ENCODE results near the gene E2F7. TPM values are rescaled to one million over a fixed set of nuclear protein-coding genes. Genes with fewer than 3 reads are reported as not detected.

The E2F7 gene
- total and polyA plus RNA-seq, 2 of the 8 experiments (the other 6 are each of a cell fraction or from before 2014, with no cell fraction given) = 8.8 to 18.5 TPM

- H3K36me3 ChIP-seq (ENCODE audit: control insufficient read depth in 2 of 4, insufficient read depth in 4 of 4, low read length in 3 of 4) = no peaks in the 10 kb centered on the region
- no peak overlapping the region for H2AFZ ChIP-seq (ENCODE audit: low read length)
- no peak overlapping the region for H3K4me2 ChIP-seq (ENCODE audit: insufficient read depth in 1 of 2, low read depth in 2 of 2, low read length in 2 of 2)
- no peak overlapping the region for H3K56ac ChIP-seq (replicated peaks; ENCODE audit: insufficient read length, low read depth, low read length)
- no peak overlapping the region for H3K4me3 ChIP-seq (ENCODE audit: extremely low read depth in 1 of 4, insufficient read depth in 2 of 4, low read depth in 3 of 4, low read length in 4 of 4)
- no peaks in the 10 kb centered on the region for H3K4me1 ChIP-seq (replicated peaks in 1 of 4; ENCODE audit: control insufficient read depth in 3 of 4, insufficient read depth in 4 of 4, low read length in 3 of 4)
- H3K9me3 ChIP-seq (ENCODE audit: insufficient read depth in 2 of 2, low read depth in 1 of 2, low read length in 1 of 2) = no peaks in the 10 kb centered on the region
- no peak for DNase-seq (ENCODE audit: low read depth in 1 of 2, low spot score in 2 of 2)
- H4K20me1 ChIP-seq (replicated peaks in 1 of 2; ENCODE audit: control insufficient read depth in 1 of 2, insufficient read depth in 2 of 2, low read length in 2 of 2) = no peaks in the 10 kb centered on the region
- ChIA-PET CTCF (ENCODE audit: partially characterized antibody) (interaction anchor here (3.2 to 5.6 kb wide), 2 partner anchors 12 to 16 kb away, joined by 8 to 47 read pairs; no protein-coding TSS in a partner anchor), POLR2A (ENCODE audit: partially characterized antibody) (no interaction called here)
- H2BK12ac ChIP-seq (ENCODE audit: low read depth, low read length) = no peak overlapping the region
- no peak overlapping the region for H3K9ac ChIP-seq (replicated peaks in 1 of 4; ENCODE audit: extremely low read depth in 1 of 4, low read depth in 3 of 4, low read length in 3 of 4)
- no peak overlapping the region for H3K14ac ChIP-seq (ENCODE audit: insufficient read length)
- H4K5ac ChIP-seq (ENCODE audit: insufficient read length, low read depth, low read length) = no peak overlapping the region
- H4K91ac ChIP-seq (replicated peaks; ENCODE audit: insufficient read length, low read length) = no peak overlapping the region
- no peak overlapping the region for H3K18ac ChIP-seq (ENCODE audit: extremely low read depth, low read length)
- H2AK5ac ChIP-seq (ENCODE audit: low read depth, low read length) = no peak overlapping the region
- no peak overlapping the region for H3K27ac ChIP-seq (ENCODE audit: low read depth, low read length)
- H3K79me2 ChIP-seq (ENCODE audit: control insufficient read depth in 1 of 2, insufficient read depth in 2 of 2, low read length in 2 of 2) = no peaks in the 10 kb centered on the region
- H3K4ac ChIP-seq (replicated peaks; ENCODE audit: insufficient read length, low read depth, low read length) = no peak overlapping the region
- H4K8ac ChIP-seq (ENCODE audit: extremely low read depth, insufficient read depth, low read length) = no peak overlapping the region
- no peak for FAIRE-seq
- no peak overlapping the region for H2BK120ac ChIP-seq (replicated peaks; ENCODE audit: low read depth, low read length)
- H3K23me2 ChIP-seq (ENCODE audit: low read depth, low read length) = peaks cover 2% of the 10 kb centered on the region; the same call in 1 of the 2 replicates
- no peaks in the 10 kb centered on the region for H3K27me3 ChIP-seq (replicated peaks in 1 of 4; ENCODE audit: control insufficient read depth in 3 of 4, extremely low read depth in 1 of 4, insufficient read depth in 3 of 4, low read length in 3 of 4)
- no peak overlapping the region for H3K23ac ChIP-seq (ENCODE audit: insufficient read length)
- H2BK5ac ChIP-seq (ENCODE audit: low read depth, low read length) = no peak overlapping the region
- no peak overlapping the region for H2BK15ac ChIP-seq (ENCODE audit: low read length)
- WGBS, 2 experiments (ENCODE audit: extremely low coverage in 1 of 2, insufficient coverage in 1 of 2, insufficient read length in 1 of 2, insufficient replicate concordance in 2 of 2, low coverage in 1 of 2, low lambda C conversion rate in 2 of 2, missing lambda C conversion rate in 1 of 2) = 97% methylated on average over 2 of the region's 2 CpGs; no CpG with 5 or more reads in 1 of the 2 experiments
- H3K79me1 ChIP-seq (ENCODE audit: low read depth, low read length) = no peaks in the 10 kb centered on the region
- no peak overlapping the region for H2BK20ac ChIP-seq (ENCODE audit: low read length)
These were observed 66.3 kb downstream of the E2F7 start for GRCh38 chr12:76998908-76999556.

All from H1 (cell line).